ENCODE results near the gene CELSR3.

Gene CELSR3

GRCh38 chr3:48592519-48593087 is 70.1 kb downstream of the CELSR3 start:
- no peak for DNase-seq
- in situ Hi-C loops (cut with MboI; ENCODE audit: low pct_unique_long_range_greater_than_20kb, low sequenced_read_pairs), result no loop called here

GRCh38 chr3:48591886-48592518 is 70.7 kb downstream of the CELSR3 start:
- DNase-seq, result no peak
- in situ Hi-C loops (cut with MboI; ENCODE audit: low pct_unique_long_range_greater_than_20kb, low sequenced_read_pairs), result no loop called here

DNA sequence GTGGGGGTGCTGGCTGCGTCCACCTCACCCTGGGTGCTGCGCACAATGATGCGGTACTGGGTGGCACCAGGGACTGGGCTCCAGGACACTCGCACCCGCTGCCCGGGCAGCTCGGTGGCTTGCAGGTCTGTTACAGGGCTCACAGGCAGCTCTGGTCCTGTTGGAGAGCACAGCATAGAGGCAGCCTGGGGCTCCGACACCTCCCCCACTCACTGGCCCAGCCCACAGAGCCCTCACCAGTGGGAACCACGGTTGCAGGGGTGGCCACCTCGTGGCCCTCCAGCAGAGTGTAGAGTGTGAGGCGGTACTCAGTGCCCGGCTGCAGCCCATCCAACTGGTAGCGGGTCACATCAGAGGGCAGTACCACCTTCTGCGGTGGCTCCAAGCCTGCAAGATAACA is 71.2 kb downstream of the CELSR3 start:
- DNase-seq, result no peak
- in situ Hi-C loops (cut with MboI; ENCODE audit: low pct_unique_long_range_greater_than_20kb, low sequenced_read_pairs), result no loop called here

DNA sequence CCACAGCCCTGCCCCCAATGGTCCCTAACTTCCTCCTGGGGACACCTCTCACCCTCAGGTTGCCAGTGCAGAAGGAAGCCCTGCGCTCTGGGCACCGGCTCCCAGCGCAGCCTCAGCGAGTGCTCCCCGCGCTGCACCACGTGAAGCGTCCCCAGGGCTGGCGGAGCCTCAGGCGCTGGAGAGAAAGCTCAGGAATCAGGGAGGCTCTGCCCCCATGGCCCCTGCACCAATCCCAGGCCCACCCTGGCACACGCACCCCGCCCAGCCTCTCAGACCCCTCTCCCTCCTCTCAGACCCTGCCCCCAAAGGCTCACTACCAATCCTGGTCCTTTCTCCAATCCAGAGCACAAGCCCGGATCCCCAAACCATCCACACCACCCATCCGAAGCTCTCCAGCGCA is 74.5 kb downstream of the CELSR3 start:
- in situ Hi-C loops (cut with MboI; ENCODE audit: low pct_unique_long_range_greater_than_20kb, low sequenced_read_pairs), result no loop called here
- no peak for DNase-seq

DNA sequence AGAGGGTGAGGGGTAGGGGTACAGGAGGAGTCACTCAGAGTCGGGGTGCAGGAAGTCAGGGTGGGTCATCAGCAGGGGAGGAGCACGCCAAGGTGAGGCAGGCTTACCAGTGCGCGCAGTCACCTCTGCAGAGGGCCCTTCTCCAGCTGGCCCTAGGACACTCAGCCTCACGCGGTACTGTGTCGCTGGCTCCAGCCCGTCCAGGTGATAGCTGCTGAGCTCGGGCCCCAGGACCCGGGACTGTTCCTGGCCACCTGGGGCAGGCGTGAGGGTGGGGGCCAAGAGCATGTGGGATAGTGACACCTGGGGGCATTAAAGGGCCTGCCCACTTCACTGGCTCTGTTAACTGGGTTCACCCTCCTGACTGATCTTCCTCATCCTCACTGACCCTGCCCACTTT is 75.0 kb downstream of the CELSR3 start:
- in situ Hi-C loops (cut with MboI; ENCODE audit: low pct_unique_long_range_greater_than_20kb, low sequenced_read_pairs), result no loop called here
- DNase-seq, result no peak
